ENCODE data around the gene HPSE2. TPM values are rescaled to one million over a fixed set of nuclear protein-coding genes. Genes with fewer than 3 reads are reported as not detected.

Gene HPSE2
- total and polyA plus RNA-seq, 8 donors, result 0.58 to 15.8 (median 2.0) TPM

- no peaks in the 10 kb centered on the region for H3K27me3 ChIP-seq
- DNase-seq, result peak in 1 of 2 donors; percentile 22
- no peaks in the 10 kb centered on the region for H3K36me3 ChIP-seq
- 60 to 72% (median 68%) methylated on average over 8 of the region's 8 CpGs for WGBS, 5 donors
- no peak overlapping the region for H3K27ac ChIP-seq
- no peaks in the 10 kb centered on the region for H3K9me3 ChIP-seq
- intact Hi-C loops (cut with DNase I; ENCODE audit: low total_unique reads), result no loop called here
- no peak overlapping the region for H3K4me3 ChIP-seq
- TF ChIP-seq POLR2AphosphoS5 (IDR thresholded peaks at IDR 0.05) (no peak), POLR2A (IDR thresholded peaks at IDR 0.05) (no peak), EP300 (IDR thresholded peaks at IDR 0.05) (no peak)
- TF ChIP-seq, protein P1, sequence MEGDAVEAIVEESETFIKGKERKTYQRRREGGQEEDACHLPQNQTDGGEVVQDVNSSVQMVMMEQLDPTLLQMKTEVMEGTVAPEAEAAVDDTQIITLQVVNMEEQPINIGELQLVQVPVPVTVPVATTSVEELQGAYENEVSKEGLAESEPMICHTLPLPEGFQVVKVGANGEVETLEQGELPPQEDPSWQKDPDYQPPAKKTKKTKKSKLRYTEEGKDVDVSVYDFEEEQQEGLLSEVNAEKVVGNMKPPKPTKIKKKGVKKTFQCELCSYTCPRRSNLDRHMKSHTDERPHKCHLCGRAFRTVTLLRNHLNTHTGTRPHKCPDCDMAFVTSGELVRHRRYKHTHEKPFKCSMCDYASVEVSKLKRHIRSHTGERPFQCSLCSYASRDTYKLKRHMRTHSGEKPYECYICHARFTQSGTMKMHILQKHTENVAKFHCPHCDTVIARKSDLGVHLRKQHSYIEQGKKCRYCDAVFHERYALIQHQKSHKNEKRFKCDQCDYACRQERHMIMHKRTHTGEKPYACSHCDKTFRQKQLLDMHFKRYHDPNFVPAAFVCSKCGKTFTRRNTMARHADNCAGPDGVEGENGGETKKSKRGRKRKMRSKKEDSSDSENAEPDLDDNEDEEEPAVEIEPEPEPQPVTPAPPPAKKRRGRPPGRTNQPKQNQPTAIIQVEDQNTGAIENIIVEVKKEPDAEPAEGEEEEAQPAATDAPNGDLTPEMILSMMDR (IDR thresholded peaks at IDR 0.05), result no peak
- H3K4me1 ChIP-seq, result peaks cover 0 to 5% (median 0%) of the 10 kb centered on the region in 4 donors
Measured at GRCh38 chr10:98528166-98528804, 707.4 kb downstream of the HPSE2 start.

DNA sequence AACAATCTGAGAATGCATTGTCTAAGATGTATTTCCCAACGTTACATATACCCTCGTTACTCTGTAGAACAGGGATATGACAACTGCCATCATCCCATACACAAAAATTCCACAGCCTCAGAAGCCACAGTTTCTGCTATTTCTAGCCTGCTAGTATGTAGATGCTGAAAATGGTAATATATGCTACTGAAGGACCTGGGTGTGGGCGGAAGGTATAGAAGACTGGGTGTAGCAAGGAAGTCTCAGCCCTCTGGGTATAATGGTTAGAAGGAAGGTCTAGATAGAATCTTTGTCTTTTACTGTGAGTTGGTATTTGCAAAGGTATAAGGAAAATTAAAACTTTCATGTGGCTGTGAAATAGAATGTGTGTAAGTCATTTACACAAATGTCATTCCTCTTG lies 709.7 kb downstream of the HPSE2 start:
- intact Hi-C loops (cut with DNase I; ENCODE audit: low total_unique reads), result no loop called here
- H3K36me3 ChIP-seq, result no peaks in the 10 kb centered on the region
- WGBS, 5 donors, result 82 to 91% (median 88%) methylated on average over 3 of the region's 3 CpGs
- H3K27ac ChIP-seq, result no peak overlapping the region
- no peak overlapping the region for H3K4me3 ChIP-seq
- H3K9me3 ChIP-seq, result no peaks in the 10 kb centered on the region
- TF ChIP-seq POLR2A (IDR thresholded peaks at IDR 0.05) (no peak), EP300 (IDR thresholded peaks at IDR 0.05) (no peak), POLR2AphosphoS5 (IDR thresholded peaks at IDR 0.05) (no peak)
- TF ChIP-seq, protein P1 (IDR thresholded peaks at IDR 0.05), result no peak
- H3K27me3 ChIP-seq, result no peaks in the 10 kb centered on the region
- peaks cover 0 to 5% (median 0%) of the 10 kb centered on the region in 4 donors for H3K4me1 ChIP-seq
- DNase-seq, result no peak

GRCh38 chr10:98524124-98524523 lies 711.5 kb downstream of the HPSE2 start:
- intact Hi-C loops (cut with DNase I; ENCODE audit: low total_unique reads), result no loop called here
- Histone ChIP-seq H3K36me3 (no peaks in the 10 kb centered on the region), H3K9me3 (no peaks in the 10 kb centered on the region), H3K4me3 (no peak overlapping the region), H3K27me3 (no peaks in the 10 kb centered on the region), H3K27ac (no peak overlapping the region), H3K4me1 (no peaks in the 10 kb centered on the region)
- no peak for DNase-seq
- no peak for TF ChIP-seq POLR2AphosphoS5 (IDR thresholded peaks at IDR 0.05)
- no peak for TF ChIP-seq EP300 (IDR thresholded peaks at IDR 0.05)
- TF ChIP-seq, protein P1 (IDR thresholded peaks at IDR 0.05), result no peak
- TF ChIP-seq POLR2A (IDR thresholded peaks at IDR 0.05), result no peak
- WGBS, 5 donors, result 83 to 94% (median 85%) methylated on average over 8 of the region's 8 CpGs

DNA sequence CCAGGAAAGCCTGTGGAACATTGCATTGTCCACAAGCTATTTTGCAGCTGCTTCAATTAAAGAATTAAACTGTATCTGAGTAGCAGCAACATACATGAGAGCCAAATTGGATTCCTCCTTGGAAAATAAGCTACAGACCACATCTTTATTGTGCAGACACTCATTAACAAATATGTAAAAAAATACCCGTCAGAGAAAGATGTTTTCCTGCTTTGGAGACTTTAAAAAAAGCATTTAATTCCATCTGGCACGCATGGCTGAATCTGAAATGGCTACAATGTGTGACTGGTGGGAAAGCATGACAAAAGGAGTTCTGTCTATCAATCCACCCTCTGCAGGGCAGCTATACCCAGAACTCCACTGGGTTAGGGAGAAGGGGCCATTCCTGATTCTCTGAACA lies 715.8 kb downstream of the HPSE2 start:
- intact Hi-C loops (cut with DNase I; ENCODE audit: low total_unique reads), result no loop called here
- Histone ChIP-seq H3K9me3 (no peaks in the 10 kb centered on the region), H3K4me1 (no peaks in the 10 kb centered on the region), H3K36me3 (no peaks in the 10 kb centered on the region), H3K4me3 (no peak overlapping the region), H3K27me3 (no peaks in the 10 kb centered on the region), H3K27ac (no peak overlapping the region)
- DNase-seq, result no peak
- TF ChIP-seq, protein P1 (IDR thresholded peaks at IDR 0.05), result no peak
- TF ChIP-seq POLR2AphosphoS5 (IDR thresholded peaks at IDR 0.05) (no peak), POLR2A (IDR thresholded peaks at IDR 0.05) (no peak), EP300 (IDR thresholded peaks at IDR 0.05) (no peak)
- 55 to 78% (median 73%) methylated on average over 2 of the region's 2 CpGs for WGBS, 5 donors
